ENCODE results near the gene NXPH1. TPM values are rescaled to one million over a fixed set of nuclear protein-coding genes. Genes with fewer than 3 reads are reported as not detected.

The NXPH1 gene
- total RNA-seq, 4 donors from 2014 or later, result not detected

GRCh38 chr7:8561449-8561848 is 128.0 kb downstream of the NXPH1 start:
- WGBS, result 73% methylated on average over 3 of the region's 3 CpGs
- no peaks in the 10 kb centered on the region for H3K9me3 ChIP-seq
- no peaks in the 10 kb centered on the region for H3K27me3 ChIP-seq
- H3K27ac ChIP-seq (replicated peaks in 1 of 4), result no peak overlapping the region
- TF ChIP-seq POLR2A (IDR thresholded peaks at IDR 0.05; ENCODE audit: low read depth) (no peak), POLR2AphosphoS5 (IDR thresholded peaks at IDR 0.05) (no peak), CTCF (IDR thresholded peaks at IDR 0.05) (no peak), EP300 (IDR thresholded peaks at IDR 0.05) (no peak)
- no peak overlapping the region for H3K4me3 ChIP-seq
- no peaks in the 10 kb centered on the region for H3K4me1 ChIP-seq
- H3K36me3 ChIP-seq, result no peaks in the 10 kb centered on the region
- DNase-seq (ENCODE audit: extremely low spot score), result no peak
- intact Hi-C loops (cut with DNase I), result no loop called here

GRCh38 chr7:8564281-8564680 is 130.9 kb downstream of the NXPH1 start:
- TF ChIP-seq CTCF (IDR thresholded peaks at IDR 0.05) (no peak), POLR2A (IDR thresholded peaks at IDR 0.05; ENCODE audit: low read depth) (no peak), POLR2AphosphoS5 (IDR thresholded peaks at IDR 0.05) (no peak), EP300 (IDR thresholded peaks at IDR 0.05) (no peak)
- Histone ChIP-seq H3K36me3 (no peaks in the 10 kb centered on the region), H3K27ac (replicated peaks in 1 of 4) (no peak overlapping the region), H3K27me3 (no peaks in the 10 kb centered on the region), H3K9me3 (no peaks in the 10 kb centered on the region), H3K4me3 (no peak overlapping the region), H3K4me1 (no peaks in the 10 kb centered on the region)
- WGBS, result 69% methylated on average over 3 of the region's 3 CpGs
- no peak for DNase-seq (ENCODE audit: extremely low spot score)
- intact Hi-C loops (cut with DNase I), result no loop called here

GRCh38 chr7:8566016-8566415 is 132.6 kb downstream of the NXPH1 start:
- no peak for DNase-seq (ENCODE audit: extremely low spot score)
- intact Hi-C loops (cut with DNase I), result no loop called here

GRCh38 chr7:8567626-8568025 is 134.2 kb downstream of the NXPH1 start:
- H3K27ac ChIP-seq (replicated peaks in 1 of 4), result no peak overlapping the region
- no peaks in the 10 kb centered on the region for H3K4me1 ChIP-seq
- intact Hi-C loops (cut with DNase I), result no loop called here
- H3K4me3 ChIP-seq, result no peak overlapping the region
- TF ChIP-seq EP300 (IDR thresholded peaks at IDR 0.05) (no peak), POLR2AphosphoS5 (IDR thresholded peaks at IDR 0.05) (no peak), POLR2A (IDR thresholded peaks at IDR 0.05; ENCODE audit: low read depth) (no peak), CTCF (IDR thresholded peaks at IDR 0.05) (no peak)
- no peaks in the 10 kb centered on the region for H3K9me3 ChIP-seq
- H3K36me3 ChIP-seq, result no peaks in the 10 kb centered on the region
- H3K27me3 ChIP-seq, result no peaks in the 10 kb centered on the region
- DNase-seq (ENCODE audit: extremely low spot score), result no peak
- 85% methylated on average over 4 of the region's 4 CpGs for WGBS

More at GRCh38 chr7:8566016-8566415, 132.6 kb downstream of the NXPH1 start:
- TF ChIP-seq CTCF (IDR thresholded peaks at IDR 0.05) (no peak), POLR2A (IDR thresholded peaks at IDR 0.05; ENCODE audit: low read depth) (no peak), POLR2AphosphoS5 (IDR thresholded peaks at IDR 0.05) (no peak), EP300 (IDR thresholded peaks at IDR 0.05) (no peak)
- 74% methylated on average over 2 of the region's 2 CpGs for WGBS
- Histone ChIP-seq H3K27me3 (no peaks in the 10 kb centered on the region), H3K36me3 (no peaks in the 10 kb centered on the region), H3K4me3 (no peak overlapping the region), H3K9me3 (no peaks in the 10 kb centered on the region), H3K4me1 (no peaks in the 10 kb centered on the region), H3K27ac (replicated peaks in 1 of 4) (no peak overlapping the region)

GRCh38 chr7:8579661-8580194 is 146.3 kb downstream of the NXPH1 start:
- no peak overlapping the region for H3K4me3 ChIP-seq
- WGBS, result 75% methylated on average over 6 of the region's 6 CpGs
- intact Hi-C loops (cut with DNase I), result no loop called here
- no peaks in the 10 kb centered on the region for H3K9me3 ChIP-seq
- no peak overlapping the region for H3K27ac ChIP-seq (replicated peaks in 1 of 4)
- H3K36me3 ChIP-seq, result no peaks in the 10 kb centered on the region
- no peak for DNase-seq (ENCODE audit: extremely low spot score)
- no peak for TF ChIP-seq POLR2A (IDR thresholded peaks at IDR 0.05; ENCODE audit: low read depth)
- no peak for TF ChIP-seq EP300 (IDR thresholded peaks at IDR 0.05)
- TF ChIP-seq CTCF (IDR thresholded peaks at IDR 0.05), result no peak
- TF ChIP-seq POLR2AphosphoS5 (IDR thresholded peaks at IDR 0.05), result no peak
- no peaks in the 10 kb centered on the region for H3K27me3 ChIP-seq
- H3K4me1 ChIP-seq, result no peaks in the 10 kb centered on the region
